Measurements from ENCODE around the gene LSM7.

DNA sequence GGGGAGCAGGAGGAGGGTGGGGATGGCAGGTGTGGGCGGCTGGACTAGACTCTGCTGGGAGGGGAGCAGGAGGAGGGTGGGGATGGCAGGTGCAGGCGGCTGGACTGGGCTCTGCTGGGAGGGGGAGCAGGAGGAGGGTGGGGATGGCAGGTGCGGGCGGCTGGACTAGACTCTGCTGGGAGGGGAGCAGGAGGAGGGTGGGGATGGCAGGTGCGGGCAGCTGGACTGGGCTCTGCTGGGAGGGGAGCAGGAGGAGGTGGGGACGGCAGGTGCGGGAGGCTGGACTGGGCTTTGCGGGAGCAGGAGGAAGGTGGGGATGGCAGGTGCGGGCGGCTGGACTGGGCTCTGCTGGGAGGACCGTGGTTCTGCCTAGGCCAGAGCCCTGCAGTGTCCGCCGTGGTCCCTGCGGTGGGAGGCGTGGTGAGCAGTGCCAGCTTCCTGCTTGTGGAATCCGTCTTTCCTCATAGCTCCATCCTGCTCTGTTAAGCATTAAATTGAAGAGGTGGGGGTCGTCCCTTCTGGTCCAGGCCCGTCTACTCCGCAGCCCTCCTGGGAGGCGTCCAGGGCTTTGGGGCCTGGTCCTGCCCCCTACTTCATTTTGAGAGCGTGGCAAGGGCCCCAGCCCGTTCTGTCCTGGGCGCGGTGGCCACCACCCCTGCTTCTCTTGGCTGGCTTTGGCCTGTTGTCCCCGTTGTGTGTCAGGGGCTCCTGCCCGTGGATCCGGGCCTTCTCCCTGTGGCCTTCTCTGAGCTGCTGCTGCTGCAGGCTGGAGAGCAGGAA, 4.8 kb upstream of the LSM7 start:
- TF ChIP-seq, protein P1, sequence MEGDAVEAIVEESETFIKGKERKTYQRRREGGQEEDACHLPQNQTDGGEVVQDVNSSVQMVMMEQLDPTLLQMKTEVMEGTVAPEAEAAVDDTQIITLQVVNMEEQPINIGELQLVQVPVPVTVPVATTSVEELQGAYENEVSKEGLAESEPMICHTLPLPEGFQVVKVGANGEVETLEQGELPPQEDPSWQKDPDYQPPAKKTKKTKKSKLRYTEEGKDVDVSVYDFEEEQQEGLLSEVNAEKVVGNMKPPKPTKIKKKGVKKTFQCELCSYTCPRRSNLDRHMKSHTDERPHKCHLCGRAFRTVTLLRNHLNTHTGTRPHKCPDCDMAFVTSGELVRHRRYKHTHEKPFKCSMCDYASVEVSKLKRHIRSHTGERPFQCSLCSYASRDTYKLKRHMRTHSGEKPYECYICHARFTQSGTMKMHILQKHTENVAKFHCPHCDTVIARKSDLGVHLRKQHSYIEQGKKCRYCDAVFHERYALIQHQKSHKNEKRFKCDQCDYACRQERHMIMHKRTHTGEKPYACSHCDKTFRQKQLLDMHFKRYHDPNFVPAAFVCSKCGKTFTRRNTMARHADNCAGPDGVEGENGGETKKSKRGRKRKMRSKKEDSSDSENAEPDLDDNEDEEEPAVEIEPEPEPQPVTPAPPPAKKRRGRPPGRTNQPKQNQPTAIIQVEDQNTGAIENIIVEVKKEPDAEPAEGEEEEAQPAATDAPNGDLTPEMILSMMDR (IDR thresholded peaks at IDR 0.05), result no peak
- TF ChIP-seq POLR2A (IDR thresholded peaks at IDR 0.05), result no peak
